Posterior vena cava (tissue), 2 donors: ENCODE data around the gene PLCB2. TPM values are rescaled to one million over a fixed set of nuclear protein-coding genes. Genes with fewer than 3 reads are reported as not detected.

Experiments
- DNase-seq: peaks from one replicate; pipeline ENCODE4 v3.0.0-alpha.2; 2020; ENCODE audit warnings: low spot score
- intact Hi-C, 2 donors: fragments of 100-400 bp; cut with DNase I; formaldehyde crosslinking; loops; one replicate each; pipeline versions ENCODE4 v1.14.1 to v1.14.2; 2022 to 2023
- total RNA-seq, 2 donors: library from RNA; stranded (reverse); fragmentation: NEBNext Ultra II Directional; extraction: Animal tissue kit (Norgen Biotek cat#: 25700); gene quantifications; one replicate each; pipeline ENCODE4 v1.2.1, GENCODE V29; 2021
- donor health status: DM: yes; HTN: yes; CAD: no.
- donor health status: DM: yes; HTN: yes; CAD: no.

The PLCB2 gene
- total RNA-seq, 2 donors from 2014 or later: 20.8 to 29.0 TPM

DNA sequence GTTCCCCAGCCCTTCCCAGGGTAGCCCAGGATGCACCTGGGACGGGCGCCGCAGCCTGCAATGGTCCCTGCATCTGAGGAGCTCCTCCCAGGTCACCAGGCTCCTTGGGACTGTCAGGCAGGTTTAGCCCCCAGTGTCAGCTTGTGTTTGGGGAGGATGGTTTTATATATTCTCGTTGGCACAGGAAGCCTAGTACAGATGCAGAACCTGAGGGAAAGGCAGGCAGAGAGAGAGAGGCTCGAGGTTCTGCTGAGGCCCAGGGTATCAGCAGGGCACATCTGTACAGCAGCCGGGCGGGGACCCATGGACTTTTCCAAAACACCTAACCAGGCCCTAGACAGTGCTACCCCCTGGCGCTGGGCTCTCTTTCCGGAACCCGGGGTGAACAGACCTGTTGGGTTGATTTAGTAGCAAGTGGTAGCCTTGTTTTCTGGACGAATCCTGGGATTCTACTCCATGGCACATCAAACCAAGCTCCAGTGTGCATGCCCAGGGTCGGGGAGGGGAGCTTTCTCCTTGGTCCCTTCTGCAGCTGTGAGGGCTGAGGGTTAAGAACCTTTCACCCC lies 60.2 kb downstream of the PLCB2 start:
- no peak for DNase-seq
- intact Hi-C loops: no loop called here

DNA sequence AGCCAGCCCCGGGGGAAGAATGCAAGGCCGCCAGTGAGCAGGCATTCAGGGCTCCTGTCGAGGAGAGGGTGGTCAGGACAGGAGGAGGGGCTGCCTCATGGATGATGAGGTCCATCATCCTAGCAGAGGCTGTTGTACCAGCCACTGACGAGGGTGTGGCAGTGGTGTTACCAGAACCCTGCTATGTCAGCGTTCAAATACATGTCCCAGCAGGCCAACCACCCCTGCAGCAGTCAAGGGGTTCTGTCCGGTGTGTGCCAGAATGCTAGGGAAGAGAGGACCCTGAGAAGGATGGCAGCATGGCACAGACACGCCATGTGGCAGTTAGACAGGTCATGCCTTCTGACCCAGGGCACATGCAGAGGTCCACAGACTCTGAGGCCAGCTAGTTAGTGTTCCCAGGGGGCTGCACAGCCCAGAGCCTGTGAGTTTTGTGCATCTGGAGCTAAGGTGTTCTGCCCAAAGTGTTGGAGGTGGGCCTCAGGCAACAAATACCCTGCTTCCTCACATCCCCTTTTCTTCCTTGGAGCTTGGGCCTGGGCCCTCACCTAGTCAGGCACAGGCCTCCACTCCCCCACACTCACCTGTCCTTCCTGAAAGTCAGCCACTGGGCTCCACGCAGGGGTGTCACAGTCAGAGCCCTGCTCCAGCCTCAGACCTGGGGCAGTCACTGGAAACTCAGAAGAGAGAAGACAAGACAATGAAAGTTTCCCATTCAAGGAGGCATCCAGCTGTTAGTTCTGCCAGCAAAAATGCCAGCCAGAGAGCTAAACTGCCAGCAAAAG lies 61.0 kb downstream of the PLCB2 start:
- intact Hi-C loops: no loop called here
- DNase-seq: no peak

DNA sequence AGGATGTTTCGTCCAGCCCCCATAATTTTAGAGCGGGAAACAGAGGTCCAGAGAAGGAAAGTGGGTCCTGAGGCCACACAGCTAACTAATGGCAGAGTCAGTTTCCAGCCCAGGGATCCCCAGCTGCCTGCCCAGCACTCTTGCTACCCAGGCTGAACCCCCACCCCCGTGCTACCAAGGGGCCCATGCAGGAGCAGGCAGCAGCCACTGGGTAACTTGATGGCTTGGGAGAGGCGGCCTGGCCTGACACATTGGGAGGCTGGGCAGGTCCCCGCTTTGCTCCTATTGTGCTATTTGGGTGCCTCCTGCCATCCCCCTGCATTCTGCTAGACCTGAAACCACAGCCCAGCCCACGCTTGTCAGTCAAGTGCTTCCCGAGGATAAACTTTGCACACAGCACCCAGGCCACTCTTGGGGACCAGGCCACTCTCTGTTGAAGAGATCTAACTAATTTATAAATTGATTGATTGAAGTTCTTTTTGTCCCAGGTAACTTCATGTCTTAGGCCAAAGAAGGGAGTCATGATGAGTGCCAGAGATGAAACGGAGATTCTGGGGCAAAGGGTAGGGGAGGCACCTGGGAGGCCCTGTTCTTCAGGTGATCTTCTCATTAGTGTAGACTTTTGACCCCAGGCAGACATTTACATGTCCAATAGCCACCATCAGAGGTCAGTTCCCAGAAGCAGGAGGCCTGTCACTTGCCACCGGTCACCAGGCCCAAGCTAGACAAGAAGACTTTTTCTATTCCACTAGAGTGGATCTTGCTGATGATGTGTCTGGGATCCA lies 61.9 kb downstream of the PLCB2 start:
- intact Hi-C loops: no loop called here
- DNase-seq: no peak

DNA sequence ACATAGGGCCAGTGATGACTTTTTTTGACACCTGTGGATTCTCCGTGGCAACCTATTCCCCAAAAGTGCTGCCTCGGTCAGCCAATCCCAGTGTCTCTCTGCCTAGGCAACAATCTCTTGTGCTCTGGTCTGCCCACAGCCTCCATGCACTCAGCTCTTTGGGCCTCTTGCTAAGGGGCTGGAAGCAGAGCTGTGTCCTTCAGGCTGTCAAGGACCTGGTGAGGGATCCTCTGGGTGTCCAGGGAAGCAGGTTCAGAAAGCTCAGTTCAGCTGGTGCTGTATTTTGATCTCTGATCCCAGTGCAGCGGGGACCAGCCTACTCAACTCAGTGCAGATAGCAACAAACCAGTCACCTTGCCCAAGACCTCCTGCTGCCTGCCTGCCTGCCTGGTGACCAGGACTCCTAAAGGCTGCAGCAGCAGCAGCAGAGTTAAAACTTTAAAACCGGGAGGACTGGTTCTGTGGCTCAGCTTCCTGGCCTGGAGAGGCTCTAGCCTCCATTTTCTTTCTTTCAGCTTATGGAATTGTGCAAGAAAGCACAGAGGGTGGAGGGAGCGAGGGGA lies 62.7 kb downstream of the PLCB2 start:
- no peak for DNase-seq

DNA sequence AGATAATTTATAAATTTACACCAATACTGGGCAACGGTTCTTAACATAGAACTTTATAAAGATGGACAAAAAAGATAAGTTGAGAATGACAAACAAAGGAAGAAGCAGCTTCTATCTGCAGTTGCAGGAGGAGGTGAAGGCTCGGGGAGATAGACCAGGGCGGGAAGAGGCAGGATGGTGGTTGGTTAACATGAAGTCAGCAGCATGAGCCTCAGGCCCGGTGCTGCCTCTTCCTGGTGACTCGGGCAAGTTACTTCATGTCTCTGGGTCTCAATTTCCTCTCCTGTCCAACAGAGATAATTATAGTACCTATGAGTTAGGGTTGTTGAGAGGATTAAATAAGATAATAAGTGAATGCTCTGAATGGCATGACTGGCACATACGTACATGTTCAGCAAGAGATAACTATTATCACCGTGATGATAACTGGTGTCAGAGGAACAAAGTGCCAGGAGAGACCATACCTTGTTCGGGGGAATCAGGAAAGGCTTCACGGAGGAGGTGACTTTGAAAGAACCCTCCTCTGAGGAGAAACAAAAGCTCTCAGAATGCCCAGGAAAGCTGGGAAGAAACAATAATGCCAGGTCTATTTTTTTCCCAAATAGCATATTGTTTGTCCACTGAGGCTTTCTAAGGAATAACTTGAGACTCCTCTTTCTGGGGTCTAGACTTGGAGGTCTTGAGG lies 64.5 kb downstream of the PLCB2 start:
- intact Hi-C loops: no loop called here
- no peak for DNase-seq

More for the DNA sequence above, 62.7 kb downstream of the PLCB2 start:
- intact Hi-C loops: no loop called here

DNA sequence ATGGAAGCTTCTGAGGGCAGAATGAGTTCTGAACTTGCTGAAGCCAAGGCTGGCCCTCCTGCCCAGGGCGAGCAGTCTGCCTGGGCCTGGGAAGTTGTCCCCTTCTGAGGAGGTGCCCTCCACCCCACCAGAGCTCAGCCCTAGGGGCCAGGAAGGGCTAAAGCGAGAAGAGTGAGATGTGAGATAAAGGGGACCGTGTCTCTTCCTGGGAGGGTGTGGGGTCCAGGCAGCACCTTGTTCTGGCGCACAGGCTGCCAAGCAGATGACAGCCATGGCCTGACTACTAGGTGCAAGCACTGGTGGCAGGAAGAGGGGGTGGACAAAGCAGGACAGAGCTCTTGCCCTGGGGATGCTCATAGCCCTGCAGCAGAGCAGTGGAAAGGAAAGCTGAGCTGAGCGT lies 65.1 kb downstream of the PLCB2 start:
- no peak for DNase-seq

DNA sequence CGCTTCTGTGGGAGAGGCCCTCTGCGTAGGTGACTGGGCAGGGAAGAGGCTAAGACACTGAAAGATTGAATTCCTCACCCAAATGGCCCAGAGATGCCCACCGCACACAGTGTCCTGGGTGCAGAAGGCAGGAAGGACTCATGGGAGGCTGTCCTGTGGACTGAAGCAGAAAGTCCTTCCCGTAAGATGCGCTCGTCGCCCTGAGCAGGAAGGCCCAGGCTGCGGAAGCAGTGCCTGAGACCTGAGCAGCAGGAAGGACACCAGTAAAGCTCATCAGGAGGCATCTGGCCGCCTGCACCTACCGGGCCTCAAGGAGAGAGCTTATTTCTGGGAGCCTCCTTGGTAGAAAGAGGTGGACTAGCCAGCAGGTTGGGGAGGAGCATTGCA lies 65.5 kb downstream of the PLCB2 start:
- DNase-seq: no peak
- intact Hi-C loops: no loop called here

More for the DNA sequence above, 65.1 kb downstream of the PLCB2 start:
- intact Hi-C loops: no loop called here

DNA sequence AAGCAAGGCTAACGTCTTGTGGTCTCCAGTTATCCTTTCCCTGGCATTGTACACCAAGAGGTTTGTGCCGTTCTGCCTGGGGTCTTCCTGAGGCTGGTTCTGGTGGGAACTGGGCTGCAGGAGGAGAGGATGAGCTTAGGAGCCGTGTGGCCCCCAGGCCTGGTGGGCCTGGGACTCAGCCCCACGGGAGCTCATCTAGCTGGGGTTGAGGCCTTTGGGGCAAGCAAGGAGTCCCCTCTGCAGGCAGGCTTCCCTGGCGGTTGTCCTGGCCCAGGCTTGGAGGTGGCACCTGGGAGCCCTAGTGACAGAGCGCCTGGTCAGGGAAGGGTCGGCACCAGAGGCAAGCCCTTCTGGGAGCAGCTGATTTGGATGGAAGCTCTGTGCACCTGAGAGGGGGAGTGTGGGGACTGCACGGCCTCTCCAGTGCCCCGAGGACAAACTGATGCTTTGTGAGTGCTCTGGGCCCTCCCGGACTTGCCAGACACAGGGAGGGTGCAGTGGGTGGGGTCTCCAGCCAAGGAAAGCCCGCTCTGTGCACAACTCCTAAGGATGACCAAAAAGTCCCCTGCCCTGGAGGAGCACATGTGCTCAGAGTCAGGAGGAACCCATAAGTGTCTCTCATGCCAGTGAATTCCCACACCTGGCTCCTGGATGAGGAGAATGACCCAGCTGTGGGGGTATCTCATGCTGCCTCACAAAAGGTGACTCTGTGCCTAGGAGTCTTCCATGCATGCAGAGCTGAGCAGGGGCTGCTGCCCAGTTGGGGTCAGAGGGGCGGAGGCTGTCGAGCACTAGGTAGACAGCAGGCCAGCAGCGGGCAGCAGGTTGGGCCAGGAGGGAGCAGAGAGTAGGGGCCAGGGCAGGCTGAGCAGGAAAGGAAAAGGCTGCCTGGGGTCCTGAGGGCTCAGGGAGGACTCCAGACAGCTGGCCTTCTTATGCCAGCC lies 66.2 kb downstream of the PLCB2 start:
- intact Hi-C loops: no loop called here
- DNase-seq: no peak

DNA sequence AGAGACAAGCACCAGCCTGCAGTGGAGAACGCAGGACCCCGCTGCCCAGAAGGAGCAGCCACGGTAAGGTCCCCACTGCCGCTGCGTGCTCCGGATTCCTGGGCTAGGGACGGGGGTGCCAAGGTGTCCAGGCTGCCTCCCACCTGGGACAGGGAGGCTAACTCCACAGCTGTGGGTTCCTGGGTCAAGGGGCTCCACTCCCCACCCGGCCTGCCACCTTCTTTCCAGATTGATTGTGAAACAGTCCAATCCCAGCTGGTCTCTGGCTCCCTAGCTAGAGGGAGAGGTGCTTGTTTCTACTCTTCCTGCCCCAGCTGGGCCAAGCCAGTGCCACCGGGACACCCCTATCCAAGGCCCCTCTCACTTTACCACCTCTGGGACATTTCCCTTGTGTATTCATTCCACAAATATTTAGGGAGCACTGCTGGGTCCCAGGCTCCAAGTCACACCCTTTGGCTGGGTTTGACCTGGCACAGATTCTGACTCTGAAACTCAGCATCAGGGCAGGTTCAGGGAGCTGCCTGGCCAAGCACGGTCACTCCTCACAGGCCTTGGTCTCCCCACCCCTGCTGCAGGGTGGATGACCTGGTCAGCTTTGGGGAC lies 67.0 kb downstream of the PLCB2 start:
- intact Hi-C loops: no loop called here
- no peak for DNase-seq

DNA sequence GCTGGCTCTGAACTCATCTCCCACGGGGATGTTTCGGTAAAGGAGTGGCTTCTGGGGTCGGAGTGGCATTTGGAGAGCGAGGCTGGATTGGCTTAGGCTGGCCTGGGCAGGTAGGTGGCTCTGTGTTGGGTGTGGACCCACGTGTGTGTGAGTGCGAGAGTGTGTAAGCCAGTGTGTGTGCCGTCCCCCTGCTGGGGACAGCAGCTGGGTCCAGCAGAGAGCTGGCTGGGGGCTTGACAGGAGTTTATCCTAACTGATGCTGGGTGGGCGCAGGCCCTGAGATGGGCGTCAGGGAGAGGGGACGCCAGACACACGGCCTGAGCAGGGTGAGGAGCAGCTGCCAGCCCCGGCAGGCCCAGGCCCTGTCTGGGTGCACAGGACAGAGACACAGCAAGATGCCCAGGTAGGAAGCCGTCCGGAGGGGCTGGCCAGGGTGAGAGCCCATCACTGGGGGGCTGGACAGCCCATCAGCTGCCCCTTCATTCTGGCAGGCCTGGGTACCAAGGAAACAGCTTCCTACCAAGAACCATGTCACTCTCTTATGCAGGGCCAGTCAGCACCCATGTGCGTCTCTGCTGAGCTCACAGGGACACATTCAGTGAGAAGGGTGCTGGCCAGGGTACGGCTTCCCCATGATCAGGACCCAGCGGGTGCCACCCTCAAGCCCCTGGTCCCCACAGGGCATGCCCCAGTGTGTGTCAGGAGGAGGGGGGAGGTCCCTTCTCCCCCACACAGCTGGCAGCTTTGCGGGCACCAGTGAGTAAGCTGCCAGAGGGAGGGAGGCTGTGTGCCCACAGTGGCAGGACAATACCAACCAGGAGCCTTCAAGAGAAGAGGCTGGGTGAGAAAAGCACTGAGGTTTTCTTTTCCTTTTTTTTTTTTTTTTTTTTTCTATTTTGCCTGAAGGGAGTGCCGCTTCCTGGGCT lies 67.8 kb downstream of the PLCB2 start:
- DNase-seq: no peak
- intact Hi-C loops: no loop called here

DNA sequence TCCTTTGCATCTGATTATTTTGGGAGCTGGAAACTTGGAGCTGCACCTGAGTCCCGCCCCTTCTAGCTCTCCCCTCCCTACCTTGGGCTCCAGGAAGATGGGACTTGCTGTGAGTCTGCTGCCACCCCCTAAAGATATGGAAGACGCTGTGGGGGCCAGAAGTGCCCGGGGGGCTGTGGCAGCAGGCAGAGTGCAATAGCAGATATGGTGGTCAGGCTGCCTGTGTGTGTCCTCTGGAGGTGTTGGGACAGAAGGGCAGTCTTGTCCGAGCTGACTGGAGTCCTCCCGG lies 68.4 kb downstream of the PLCB2 start:
- no peak for DNase-seq
- intact Hi-C loops: no loop called here

DNA sequence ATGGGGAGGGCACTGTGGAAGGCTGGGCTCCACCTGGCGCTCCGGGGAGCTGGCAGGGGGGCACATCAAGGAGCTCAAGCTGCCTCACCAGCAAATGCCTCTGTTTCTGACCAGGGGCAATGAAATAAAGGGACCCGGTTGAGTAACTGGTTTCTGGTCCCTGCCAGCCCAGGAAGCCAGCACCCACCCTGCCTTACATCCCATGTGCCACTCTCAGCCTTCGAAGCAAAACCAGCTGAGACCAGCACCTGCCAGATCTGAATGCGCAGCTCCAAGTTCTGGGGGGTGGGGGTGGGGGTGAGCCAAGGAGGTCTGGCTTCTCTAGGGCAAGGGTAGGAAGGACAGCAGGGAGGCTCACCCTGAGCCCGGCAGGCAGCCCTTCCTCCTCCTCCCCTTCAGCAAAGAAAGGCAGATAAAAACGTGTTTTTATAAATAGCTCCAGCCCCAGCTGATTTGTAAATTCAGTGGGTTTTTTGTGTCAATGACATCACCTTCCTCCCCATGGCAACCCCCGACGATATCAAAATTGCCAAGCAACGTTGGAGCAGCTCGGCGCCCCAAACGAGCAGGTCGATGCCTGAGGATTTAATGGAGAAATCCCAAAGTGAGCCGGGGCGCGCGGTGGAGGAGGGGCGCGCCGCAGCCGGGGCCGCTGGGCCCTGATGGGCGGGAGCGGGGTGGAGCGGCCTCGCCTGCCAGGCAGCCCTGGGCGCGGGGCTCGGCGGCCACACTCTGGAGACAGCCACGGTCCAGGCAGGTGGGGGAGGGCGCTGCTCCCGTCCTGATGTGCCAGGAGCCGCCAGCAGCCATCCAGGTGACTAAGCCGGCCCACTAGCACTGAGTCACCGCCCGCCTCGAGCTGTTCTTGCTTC lies 69.0 kb downstream of the PLCB2 start, which contains the start of gene PAK6:
PAK6 (plus strand) TSS at position 532 of the 872 bp plus-strand sequence. CDS start 25,723 bp downstream, outside the sequence.
- DNase-seq: no peak
- intact Hi-C loops: no loop called here
